ENCODE results near the gene CACNA2D1.
"Not testable (repeated sequence)": the region's sequence is repeated elsewhere in the genome, so short reads cannot be mapped to it uniquely, and the experiment has no call there.

CACNA2D1 gene

GRCh38 chr7:82158327-82158726 is 285.2 kb downstream of the CACNA2D1 start:
- DNase-seq = no peak

- no peak for DNase-seq
Observed at GRCh38 chr7:82156893-82157292, 286.7 kb downstream of the CACNA2D1 start.

GRCh38 chr7:82156168-82156567 is 287.4 kb downstream of the CACNA2D1 start:
- DNase-seq = no peak

- DNase-seq = no peak
Observed at GRCh38 chr7:82154728-82155127, 288.8 kb downstream of the CACNA2D1 start.

- no peak for DNase-seq
Observed at GRCh38 chr7:82153776-82154175, 289.8 kb downstream of the CACNA2D1 start.

GRCh38 chr7:82152858-82153257 is 290.7 kb downstream of the CACNA2D1 start:
- no peak for DNase-seq

- DNase-seq = no peak
Observed at GRCh38 chr7:82146491-82146890, 297.1 kb downstream of the CACNA2D1 start.

- no peak for DNase-seq
Observed at GRCh38 chr7:82142263-82142864, 301.2 kb downstream of the CACNA2D1 start.

GRCh38 chr7:82141427-82141826 is 302.1 kb downstream of the CACNA2D1 start:
- DNase-seq = no peak

GRCh38 chr7:82140608-82141007 is 303.0 kb downstream of the CACNA2D1 start:
- DNase-seq = not testable (repeated sequence)

- no peak for DNase-seq
Observed at GRCh38 chr7:82131215-82131614, 312.4 kb downstream of the CACNA2D1 start.

- DNase-seq = no peak
Observed at GRCh38 chr7:82129091-82129490, 314.5 kb downstream of the CACNA2D1 start.

- DNase-seq = no peak
Observed at GRCh38 chr7:82128546-82128945, 315.0 kb downstream of the CACNA2D1 start.

- no peak for DNase-seq
Observed at GRCh38 chr7:82126576-82126975, 317.0 kb downstream of the CACNA2D1 start.

- no peak for DNase-seq
Observed at GRCh38 chr7:82124445-82124844, 319.1 kb downstream of the CACNA2D1 start.

GRCh38 chr7:82122275-82122674 is 321.3 kb downstream of the CACNA2D1 start:
- DNase-seq = no peak

GRCh38 chr7:82114237-82114636 is 329.3 kb downstream of the CACNA2D1 start:
- no peak for DNase-seq

- no peak for DNase-seq
Observed at GRCh38 chr7:82110146-82110840, 333.3 kb downstream of the CACNA2D1 start.

GRCh38 chr7:82109288-82109687 is 334.3 kb downstream of the CACNA2D1 start:
- no peak for DNase-seq

- DNase-seq = no peak
Observed at GRCh38 chr7:82106201-82106600, 337.4 kb downstream of the CACNA2D1 start.

- no peak for DNase-seq
Observed at GRCh38 chr7:82105463-82105862, 338.1 kb downstream of the CACNA2D1 start.

- DNase-seq = no peak
Observed at GRCh38 chr7:82098414-82098813, 345.2 kb downstream of the CACNA2D1 start.

- DNase-seq = no peak
Observed at GRCh38 chr7:82091126-82091684, 352.4 kb downstream of the CACNA2D1 start.

GRCh38 chr7:82087099-82087498 is 356.5 kb downstream of the CACNA2D1 start:
- no peak for DNase-seq

GRCh38 chr7:82085116-82085515 is 358.5 kb downstream of the CACNA2D1 start:
- DNase-seq = no peak
